Measurements from ENCODE around the gene GNB3. TPM values are rescaled to one million over a fixed set of nuclear protein-coding genes. Genes with fewer than 3 reads are reported as not detected.

Gene GNB3
- total and polyA plus RNA-seq, 2 donors (not counting 3 experiments of a cell fraction or from before 2014, with no cell fraction given) = 9.4 to 12.0 TPM

DNA sequence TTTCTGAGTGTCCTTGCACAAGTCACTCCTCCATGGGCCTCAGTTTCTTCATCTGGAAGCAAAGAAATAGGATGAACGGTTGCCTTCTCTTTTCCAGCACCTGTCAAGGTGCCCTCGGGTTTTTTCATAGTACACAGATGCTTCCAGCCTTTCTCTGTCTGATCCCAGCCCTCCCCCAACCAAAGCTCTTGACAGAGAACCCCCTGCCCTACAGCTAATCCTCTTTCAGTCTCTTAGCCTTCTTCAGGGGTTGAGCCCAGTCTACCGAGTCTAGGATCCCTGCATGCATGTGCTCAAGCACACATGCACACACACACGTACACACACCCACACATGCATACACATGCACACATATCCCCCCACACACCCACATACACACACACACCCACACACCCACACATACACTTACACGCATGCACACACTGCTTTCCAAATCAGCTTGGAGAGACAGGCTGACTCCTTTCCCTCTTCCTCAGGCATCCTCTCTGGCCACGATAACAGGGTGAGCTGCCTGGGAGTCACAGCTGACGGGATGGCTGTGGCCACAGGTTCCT is 5.7 kb downstream of the GNB3 start:
- intact Hi-C loops (cut with micrococcal nuclease) (no loop called here), dilution Hi-C loops (cut with MboI; ENCODE audit: extremely low pct_ligation_motif_present, low sequenced_read_pairs) (no loop called here)
- Histone ChIP-seq H3K27ac (ENCODE audit: insufficient read depth, low read depth, low read length) (no peak overlapping the region), H3K27me3 (ENCODE audit: control insufficient read depth in 2 of 2, insufficient read depth in 2 of 2, low read length in 2 of 2) (no peaks in the 10 kb centered on the region), H3K4me3 (replicated peaks in 1 of 3; ENCODE audit: insufficient read depth in 1 of 3, low read depth in 1 of 3, low read length in 3 of 3) (no peak overlapping the region), H3K36me3 (ENCODE audit: control insufficient read depth in 2 of 2, extremely low read depth in 1 of 2, insufficient read depth in 2 of 2, low read length in 2 of 2) (peaks cover 11 to 42% of the 10 kb centered on the region in 2 experiments), H4K20me1 (replicated peaks; ENCODE audit: control insufficient read depth, extremely low read depth, insufficient read depth, low read length) (no peaks in the 10 kb centered on the region), H3K9me3 (replicated peaks; ENCODE audit: control insufficient read depth, insufficient read depth, low read length) (no peaks in the 10 kb centered on the region), H3K9me1 (replicated peaks; ENCODE audit: control insufficient read depth, extremely low read depth, insufficient read depth, low read length) (no peaks in the 10 kb centered on the region), H3K79me2 (ENCODE audit: control insufficient read depth, insufficient read depth, low read length) (peaks cover 20% of the 10 kb centered on the region), H3K4me2 (ENCODE audit: insufficient read depth, low read length) (no peak overlapping the region), H3K9ac (replicated peaks; ENCODE audit: extremely low read depth, insufficient read depth, low read length) (no peak overlapping the region), H3K4me1 (ENCODE audit: control insufficient read depth, extremely low read depth, insufficient read depth, low read length) (peaks cover 11% of the 10 kb centered on the region), H2AFZ (ENCODE audit: low read depth, low read length) (no peak overlapping the region)
- no peak for FAIRE-seq
- ChIA-PET POLR2A (no interaction called here), CTCF (interaction anchor here (0.8 to 1.0 kb wide), 2 partner anchors 12 to 93 kb away, joined by 3 read pairs; partner anchors contain the start of gene MLF2)
- TF ChIP-seq POLR2A (IDR thresholded peaks at IDR 0.05; ENCODE audit: low read depth, low read length) (no peak), GATA2 (IDR thresholded peaks at IDR 0.05; ENCODE audit: insufficient read depth, insufficient read length, low read depth, low read length) (no peak), EZH2 (IDR thresholded peaks at IDR 0.05; ENCODE audit: borderline replicate concordance, low read depth, low read length, severe bottlenecking) (no peak)
- TF ChIP-seq, protein P1, sequence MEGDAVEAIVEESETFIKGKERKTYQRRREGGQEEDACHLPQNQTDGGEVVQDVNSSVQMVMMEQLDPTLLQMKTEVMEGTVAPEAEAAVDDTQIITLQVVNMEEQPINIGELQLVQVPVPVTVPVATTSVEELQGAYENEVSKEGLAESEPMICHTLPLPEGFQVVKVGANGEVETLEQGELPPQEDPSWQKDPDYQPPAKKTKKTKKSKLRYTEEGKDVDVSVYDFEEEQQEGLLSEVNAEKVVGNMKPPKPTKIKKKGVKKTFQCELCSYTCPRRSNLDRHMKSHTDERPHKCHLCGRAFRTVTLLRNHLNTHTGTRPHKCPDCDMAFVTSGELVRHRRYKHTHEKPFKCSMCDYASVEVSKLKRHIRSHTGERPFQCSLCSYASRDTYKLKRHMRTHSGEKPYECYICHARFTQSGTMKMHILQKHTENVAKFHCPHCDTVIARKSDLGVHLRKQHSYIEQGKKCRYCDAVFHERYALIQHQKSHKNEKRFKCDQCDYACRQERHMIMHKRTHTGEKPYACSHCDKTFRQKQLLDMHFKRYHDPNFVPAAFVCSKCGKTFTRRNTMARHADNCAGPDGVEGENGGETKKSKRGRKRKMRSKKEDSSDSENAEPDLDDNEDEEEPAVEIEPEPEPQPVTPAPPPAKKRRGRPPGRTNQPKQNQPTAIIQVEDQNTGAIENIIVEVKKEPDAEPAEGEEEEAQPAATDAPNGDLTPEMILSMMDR (IDR thresholded peaks at IDR 0.05; ENCODE audit: extremely low read depth in 1 of 2, insufficient read depth in 1 of 2, low read depth in 1 of 2, low read length in 2 of 2) = no peak
- no peak for DNase-seq (ENCODE audit: low read depth, low spot score)
- no TSS peak for BruUV-seq (replicated peaks)

DNA sequence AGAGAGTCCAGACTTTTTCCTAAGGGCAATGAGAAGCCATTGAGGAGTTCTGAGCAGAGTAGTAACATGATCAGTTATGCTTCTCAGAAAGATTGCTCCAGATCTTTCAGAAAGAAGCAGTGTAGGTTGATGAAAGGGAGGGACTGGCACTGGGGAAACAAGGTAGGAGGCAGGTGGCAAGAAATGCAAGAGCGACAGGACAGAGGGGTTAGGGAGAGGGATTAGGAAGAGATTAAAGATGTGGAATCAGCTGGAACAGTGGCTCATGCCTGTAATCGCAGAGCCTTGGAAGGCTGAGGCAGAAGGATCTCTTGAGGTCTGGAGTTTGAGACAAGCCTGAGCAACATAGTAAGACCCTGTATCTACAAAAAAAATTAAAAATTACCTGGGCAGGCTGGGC is 7.0 kb downstream of the GNB3 start:
- H3K27ac ChIP-seq (ENCODE audit: insufficient read depth, low read depth, low read length) = no peak overlapping the region
- H3K27me3 ChIP-seq (ENCODE audit: control insufficient read depth in 2 of 2, insufficient read depth in 2 of 2, low read length in 2 of 2) = no peaks in the 10 kb centered on the region
- peaks cover 11% of the 10 kb centered on the region for H3K4me1 ChIP-seq (ENCODE audit: control insufficient read depth, extremely low read depth, insufficient read depth, low read length)
- H3K79me2 ChIP-seq (ENCODE audit: control insufficient read depth, insufficient read depth, low read length) = peaks cover 20% of the 10 kb centered on the region
- H3K4me3 ChIP-seq (replicated peaks in 1 of 3; ENCODE audit: insufficient read depth in 1 of 3, low read depth in 1 of 3, low read length in 3 of 3) = no peak overlapping the region
- no peaks in the 10 kb centered on the region for H3K9me3 ChIP-seq (replicated peaks; ENCODE audit: control insufficient read depth, insufficient read depth, low read length)
- H4K20me1 ChIP-seq (replicated peaks; ENCODE audit: control insufficient read depth, extremely low read depth, insufficient read depth, low read length) = no peaks in the 10 kb centered on the region
- DNase-seq (ENCODE audit: low read depth, low spot score) (no peak), FAIRE-seq (no peak)
- no peak overlapping the region for H2AFZ ChIP-seq (ENCODE audit: low read depth, low read length)
- intact Hi-C loops (cut with micrococcal nuclease) = no loop called here
- no TSS peak for BruUV-seq (replicated peaks)
- dilution Hi-C loops (cut with MboI; ENCODE audit: extremely low pct_ligation_motif_present, low sequenced_read_pairs) = no loop called here
- peaks cover 9 to 38% of the 10 kb centered on the region in 2 experiments for H3K36me3 ChIP-seq (ENCODE audit: control insufficient read depth in 2 of 2, extremely low read depth in 1 of 2, insufficient read depth in 2 of 2, low read length in 2 of 2)
- TF ChIP-seq GATA2 (IDR thresholded peaks at IDR 0.05; ENCODE audit: insufficient read depth, insufficient read length, low read depth, low read length) = no peak
- no peak for TF ChIP-seq EZH2 (IDR thresholded peaks at IDR 0.05; ENCODE audit: borderline replicate concordance, low read depth, low read length, severe bottlenecking)
- no peak for TF ChIP-seq FOS (IDR thresholded peaks at IDR 0.05; ENCODE audit: borderline replicate concordance, insufficient read depth, low read length)
- TF ChIP-seq POLR2A (IDR thresholded peaks at IDR 0.05; ENCODE audit: low read depth, low read length) = no peak
- TF ChIP-seq MYC (IDR thresholded peaks at IDR 0.05; ENCODE audit: low read depth, low read length) = no peak
- TF ChIP-seq POLR2AphosphoS5 (IDR thresholded peaks at IDR 0.05; ENCODE audit: insufficient read depth, low read depth, low read length) = no peak
- TF ChIP-seq, protein P1 (IDR thresholded peaks at IDR 0.05; ENCODE audit: extremely low read depth in 1 of 2, insufficient read depth in 1 of 2, low read depth in 1 of 2, low read length in 2 of 2) = no peak
- TF ChIP-seq, protein P2, sequence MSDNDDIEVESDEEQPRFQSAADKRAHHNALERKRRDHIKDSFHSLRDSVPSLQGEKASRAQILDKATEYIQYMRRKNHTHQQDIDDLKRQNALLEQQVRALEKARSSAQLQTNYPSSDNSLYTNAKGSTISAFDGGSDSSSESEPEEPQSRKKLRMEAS (IDR thresholded peaks at IDR 0.05; ENCODE audit: insufficient read depth, insufficient read length) = no peak
- H3K9ac ChIP-seq (replicated peaks; ENCODE audit: extremely low read depth, insufficient read depth, low read length) = no peak overlapping the region
- CTCF ChIA-PET = interaction anchor here (1.5 to 1.8 kb wide), 2 partner anchors 12 to 22 kb away, joined by 3 read pairs; no protein-coding TSS in a partner anchor
- no peaks in the 10 kb centered on the region for H3K9me1 ChIP-seq (replicated peaks; ENCODE audit: control insufficient read depth, extremely low read depth, insufficient read depth, low read length)
- POLR2A ChIA-PET = no interaction called here
- no peak overlapping the region for H3K4me2 ChIP-seq (ENCODE audit: insufficient read depth, low read length)

Measured in endothelial cell of umbilical vein (primary cell).